GM23338 (cell line): ENCODE data around the gene ZNF69.

ENCODE experiments used
- CREB1 ChIP-seq: fragments of 250-450 bp; sonication (Bioruptor Pico); IDR thresholded peaks from 2 replicates; pipeline ENCODE4 v1.5.0; 2020; ENCODE audit warnings: low read depth, mild to moderate bottlenecking, moderate library complexity
- CTCF ChIP-seq, 2 experiments: fragments of 200-600 bp in 1 of 2; sonication (generic) in 1 of 2; conservative IDR thresholded peaks; 2 replicates each; pipeline versions ENCODE4 v1.5.1 to v1.6.1; 2016 to 2017; ENCODE audit warnings: antibody characterized with exemption in 2 of 2, low read depth in 2 of 2, mild to moderate bottlenecking in 2 of 2, moderate library complexity in 1 of 2
- ETS1 ChIP-seq: IDR thresholded peaks from 2 replicates; pipeline ENCODE4 v1.6.1; 2016; ENCODE audit warnings: antibody characterized with exemption
- EZH2 ChIP-seq: fragments of 200-600 bp; sonication (generic); IDR thresholded peaks from one replicate; pipeline ENCODE4 v1.8.0; 2017; ENCODE audit warnings: antibody characterized with exemption, mild to moderate bottlenecking, low read depth; ENCODE audit not compliant: unreplicated experiment
- EZH2phosphoT487 ChIP-seq: fragments of 200-600 bp; sonication (generic); IDR thresholded peaks from one replicate; pipeline ENCODE4 v1.8.1; 2018; ENCODE audit warnings: antibody characterized with exemption; ENCODE audit not compliant: unreplicated experiment
- JUNB ChIP-seq: IDR thresholded peaks from one replicate; pipeline ENCODE4 v1.6.1; 2016; ENCODE audit warnings: antibody characterized with exemption; ENCODE audit not compliant: unreplicated experiment
- NANOG ChIP-seq: IDR thresholded peaks from 2 replicates; pipeline ENCODE4 v1.6.1; 2016; ENCODE audit warnings: antibody characterized with exemption, borderline replicate concordance
- POLR2AphosphoS5 ChIP-seq: IDR thresholded peaks from 2 replicates; pipeline ENCODE4 v1.6.1; 2016; ENCODE audit warnings: antibody characterized with exemption, low read depth
- REST ChIP-seq: IDR thresholded peaks from one replicate; pipeline ENCODE4 v1.6.1; 2018; ENCODE audit warnings: antibody characterized with exemption; ENCODE audit not compliant: unreplicated experiment
- STAT1 ChIP-seq: IDR thresholded peaks from one replicate; pipeline ENCODE4 v1.6.1; 2016; ENCODE audit warnings: antibody characterized with exemption; ENCODE audit not compliant: unreplicated experiment
- ZNF114 ChIP-seq: fragments of 250-450 bp; sonication (Bioruptor Pico); IDR thresholded peaks from 2 replicates; pipeline ENCODE4 v1.5.0; 2020; ENCODE audit warnings: mild to moderate bottlenecking, moderate library complexity

GRCh38 chr19:11931051-11931450 lies 43.5 kb downstream of the ZNF69 start:
- TF ChIP-seq CTCF (conservative IDR thresholded peaks at IDR 0.05; ENCODE audit: low read depth in 2 of 2): no peak
- TF ChIP-seq JUNB: no peak
- TF ChIP-seq REST: no peak
- TF ChIP-seq POLR2AphosphoS5: no peak
- no peak for TF ChIP-seq EZH2
- no peak for TF ChIP-seq EZH2phosphoT487
- TF ChIP-seq CREB1: no peak
- TF ChIP-seq NANOG: no peak
- no peak for TF ChIP-seq ZNF114 (CRISPR knock-in tag)
- TF ChIP-seq STAT1: no peak
- no peak for TF ChIP-seq ETS1
